B cell (primary cell): ENCODE results near the gene PTPRG. TPM values are rescaled to one million over a fixed set of nuclear protein-coding genes. Genes with fewer than 3 reads are reported as not detected.

Experiments used
- ATAC-seq: fragments of 200-7000 bp; cut with Tn5 transposase; one replicate; pipeline ENCODE4 v1.10.0; 2021; ENCODE audit warnings: low read depth, mild to moderate bottlenecking, moderate number of reproducible peaks, moderate library complexity
- CTCF ChIA-PET: fragments of 350-600 bp; sonication (Branson Sonifier 250); formaldehyde crosslinking; loops from one replicate; lab custom pipeline; 2021; ENCODE audit warnings: antibody characterized with exemption, inconsistent platforms; lab: Charles Lee
- POLR2A ChIA-PET: fragments of 350-600 bp; sonication (Branson Sonifier 250); formaldehyde crosslinking; loops from one replicate; lab custom pipeline; 2021; ENCODE audit warnings: antibody characterized with exemption; lab: Charles Lee
- DNase-seq: peaks from one replicate; pipeline ENCODE4 v3.0.0; 2013
- H2AFZ ChIP-seq: 2 replicates; pipeline ENCODE4 v1.6.1; 2012; ENCODE audit warnings: mild to moderate bottlenecking, low read depth, low read length; ENCODE audit not compliant: insufficient read depth, poor library complexity, severe bottlenecking
- H3K27ac ChIP-seq, 2 donors: 1 replicate in 1 of 2; 2 replicates in 1 of 2; pipeline ENCODE4 v1.5.1; 2012 to 2013; ENCODE audit warnings: low read length in 2 of 2, mild to moderate bottlenecking in 2 of 2, moderate library complexity in 1 of 2
- H3K27me3 ChIP-seq, 4 experiments: fragments of 200-600 bp in 1 of 4; sonication (generic) in 1 of 4; replicated peaks in 1 of 4; 1 replicate in 2 of 4; 2 replicates in 2 of 4; pipeline versions ENCODE4 v1.6.1 to v1.7.0; 2013 to 2016; ENCODE audit warnings: low read length in 3 of 4, mild to moderate bottlenecking in 2 of 4, mixed read lengths in 1 of 4, moderate library complexity in 1 of 4; ENCODE audit not compliant: insufficient read depth in 4 of 4, control insufficient read depth in 3 of 4; ENCODE audit errors: control extremely low read depth in 1 of 4
- H3K36me3 ChIP-seq, 2 experiments: replicated peaks in 1 of 2; 1 replicate in 1 of 2; 2 replicates in 1 of 2; pipeline versions ENCODE4 v1.6.1 to v1.7.1; 2013; ENCODE audit warnings: low read length in 1 of 2; ENCODE audit not compliant: insufficient read depth in 2 of 2, control insufficient read depth in 1 of 2; ENCODE audit errors: control extremely low read depth in 1 of 2, extremely low read depth in 1 of 2
- H3K4me1 ChIP-seq, 2 donors: fragments of 200-600 bp in 1 of 2; sonication (generic) in 1 of 2; 1 replicate in 1 of 2; 2 replicates in 1 of 2; pipeline versions ENCODE4 v1.5.1 to v1.6.1; 2013 to 2017; ENCODE audit warnings: low read length in 2 of 2; ENCODE audit not compliant: control insufficient read depth in 2 of 2, insufficient read depth in 2 of 2
- H3K4me2 ChIP-seq: replicated peaks from 2 replicates; pipeline ENCODE3; 2012; ENCODE audit warnings: mild to moderate bottlenecking, low read depth, low read length; ENCODE audit not compliant: poor library complexity, severe bottlenecking
- H3K4me3 ChIP-seq, 5 experiments: fragments of 200-600 bp in 1 of 5; sonication (generic) in 1 of 5; 1 replicate in 3 of 5; 2 replicates in 2 of 5; pipeline versions ENCODE4 v1.5.1 to v1.7.0; 2011 to 2016; ENCODE audit warnings: low read length in 4 of 5, mild to moderate bottlenecking in 4 of 5, low read depth in 2 of 5, control low read depth in 1 of 5, moderate library complexity in 1 of 5; ENCODE audit not compliant: insufficient read depth in 1 of 5; ENCODE audit errors: control extremely low read depth in 1 of 5, extremely low read depth in 1 of 5
- H3K79me2 ChIP-seq: fragments of 200-600 bp; sonication (generic); one replicate; pipeline ENCODE4 v1.6.0; 2016; ENCODE audit warnings: low read length; ENCODE audit not compliant: control insufficient read depth, insufficient read depth
- H3K9ac ChIP-seq: fragments of 200-600 bp; sonication (generic); 2 replicates; pipeline ENCODE4 v1.6.1; 2017; ENCODE audit warnings: mild to moderate bottlenecking, low read length, moderate library complexity
- H3K9me3 ChIP-seq, 3 donors: one replicate each; pipeline versions ENCODE4 v1.6.1 to v1.7.1; 2013; ENCODE audit warnings: low read length in 2 of 3; ENCODE audit not compliant: control insufficient read depth in 2 of 3, insufficient read depth in 1 of 3; ENCODE audit errors: control extremely low read depth in 1 of 3
- H4K20me1 ChIP-seq: 2 replicates; pipeline ENCODE4 v1.6.0; 2012; ENCODE audit warnings: mild to moderate bottlenecking, low read length; ENCODE audit not compliant: insufficient read depth, control insufficient read depth, poor library complexity, severe bottlenecking
- H3K27ac Mint-ChIP-seq: one replicate; pipeline ENCODE4 v1.8.0; 2021; ENCODE audit warnings: mixed read lengths
- H3K27me3 Mint-ChIP-seq: one replicate; pipeline ENCODE4 v1.8.0; 2021; ENCODE audit warnings: mixed read lengths
- H3K4me1 Mint-ChIP-seq: one replicate; pipeline ENCODE4 v1.8.0; 2021; ENCODE audit warnings: mixed read lengths
- H3K4me3 Mint-ChIP-seq: one replicate; pipeline ENCODE4 v1.8.0; 2021; ENCODE audit warnings: mixed read lengths
- H3K9me3 Mint-ChIP-seq: one replicate; pipeline ENCODE4 v1.8.0; 2022; ENCODE audit warnings: mixed read lengths; ENCODE audit not compliant: insufficient read depth
- EZH2 ChIP-seq: IDR thresholded peaks from 2 replicates; pipeline ENCODE4 v1.6.1; 2012; ENCODE audit warnings: borderline replicate concordance, low read depth, mild to moderate bottlenecking, moderate library complexity, low read length; ENCODE audit not compliant: insufficient read depth, poor library complexity, severe bottlenecking
- WGBS: methylation state at CpG from one replicate; pipeline ENCODE4 v1.1.5; 2013; ENCODE audit warnings: missing lambda C conversion rate; ENCODE audit not compliant: insufficient coverage; 5-methylcytosine and 5-hydroxymethylcytosine counted together
- intact Hi-C: fragments of 100-400 bp; cut with micrococcal nuclease; formaldehyde crosslinking; loops from one replicate; pipeline ENCODE4 v1.10.0; 2022
- polyA plus RNA-seq: library from polyadenylated mRNA; depleted of rRNA; stranded (reverse); fragments of >200 nt; gene quantifications from 2 replicates; pipeline ENCODE4 v1.2.3, GENCODE V29; 2012
- total RNA-seq, 2 donors: library from RNA; stranded (reverse); fragments of 120-200 nt in 1 of 2; gene quantifications; 1 replicate in 1 of 2; 2 replicates in 1 of 2; pipeline versions ENCODE4 v1.2.3 to v1.2.4, GENCODE V29; 2013 to 2022
- TF ChIP-seq, protein P1 (sequence below): fragments of 200-600 bp; IDR thresholded peaks from one replicate; pipeline ENCODE4 v1.8.0; 2022; ENCODE audit warnings: antibody characterized with exemption, mild to moderate bottlenecking

The PTPRG gene
- total and polyA plus RNA-seq, 2 donors (not counting 1 experiment from before 2014, with no cell fraction given) = 0.12 to 1.3 TPM

DNA sequence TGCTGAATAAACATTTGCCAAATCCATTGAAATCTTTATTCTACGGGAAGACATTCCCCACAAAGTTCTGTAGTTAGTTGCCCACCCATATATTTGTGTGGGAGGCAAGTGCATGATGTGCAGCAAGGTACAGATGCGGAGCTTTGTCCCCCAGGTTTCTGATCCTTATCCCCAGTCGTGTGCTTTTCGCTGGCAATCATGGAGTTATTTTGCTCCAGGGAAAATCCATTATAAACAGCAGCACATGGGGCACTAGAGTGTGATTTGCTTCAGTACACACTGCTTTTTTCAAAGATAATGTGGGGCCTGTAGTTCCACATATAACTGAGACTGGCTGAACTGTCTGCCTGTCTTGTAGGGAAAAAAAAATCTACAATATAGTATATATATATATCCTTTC lies 679.9 kb downstream of the PTPRG start:
- Histone ChIP-seq H3K4me2 (no peak overlapping the region), H3K27ac (no peak overlapping the region), H3K4me3 (no peak overlapping the region), H3K9me3 (no peaks in the 10 kb centered on the region), H3K36me3 (no peaks in the 10 kb centered on the region), H3K27me3 (no peaks in the 10 kb centered on the region), H3K79me2 (no peaks in the 10 kb centered on the region), H3K4me1 (no peaks in the 10 kb centered on the region), H2AFZ (no peak overlapping the region), H4K20me1 (no peaks in the 10 kb centered on the region), H3K9ac (no peak overlapping the region)
- ATAC-seq (no peak), DNase-seq (no peak)
- Mint-ChIP-seq H3K27me3 (no peaks in the 10 kb centered on the region), H3K9me3 (no peaks in the 10 kb centered on the region), H3K27ac (no peak overlapping the region), H3K4me1 (peaks cover 8% of the 10 kb centered on the region), H3K4me3 (no peak overlapping the region)
- POLR2A ChIA-PET = no interaction called here
- CTCF ChIA-PET = no interaction called here
- intact Hi-C loops = no loop called here
- WGBS = 90% methylated on average over 3 of the region's 4 CpGs
- TF ChIP-seq, protein P1, sequence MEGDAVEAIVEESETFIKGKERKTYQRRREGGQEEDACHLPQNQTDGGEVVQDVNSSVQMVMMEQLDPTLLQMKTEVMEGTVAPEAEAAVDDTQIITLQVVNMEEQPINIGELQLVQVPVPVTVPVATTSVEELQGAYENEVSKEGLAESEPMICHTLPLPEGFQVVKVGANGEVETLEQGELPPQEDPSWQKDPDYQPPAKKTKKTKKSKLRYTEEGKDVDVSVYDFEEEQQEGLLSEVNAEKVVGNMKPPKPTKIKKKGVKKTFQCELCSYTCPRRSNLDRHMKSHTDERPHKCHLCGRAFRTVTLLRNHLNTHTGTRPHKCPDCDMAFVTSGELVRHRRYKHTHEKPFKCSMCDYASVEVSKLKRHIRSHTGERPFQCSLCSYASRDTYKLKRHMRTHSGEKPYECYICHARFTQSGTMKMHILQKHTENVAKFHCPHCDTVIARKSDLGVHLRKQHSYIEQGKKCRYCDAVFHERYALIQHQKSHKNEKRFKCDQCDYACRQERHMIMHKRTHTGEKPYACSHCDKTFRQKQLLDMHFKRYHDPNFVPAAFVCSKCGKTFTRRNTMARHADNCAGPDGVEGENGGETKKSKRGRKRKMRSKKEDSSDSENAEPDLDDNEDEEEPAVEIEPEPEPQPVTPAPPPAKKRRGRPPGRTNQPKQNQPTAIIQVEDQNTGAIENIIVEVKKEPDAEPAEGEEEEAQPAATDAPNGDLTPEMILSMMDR = no peak
- no peak for TF ChIP-seq EZH2

DNA sequence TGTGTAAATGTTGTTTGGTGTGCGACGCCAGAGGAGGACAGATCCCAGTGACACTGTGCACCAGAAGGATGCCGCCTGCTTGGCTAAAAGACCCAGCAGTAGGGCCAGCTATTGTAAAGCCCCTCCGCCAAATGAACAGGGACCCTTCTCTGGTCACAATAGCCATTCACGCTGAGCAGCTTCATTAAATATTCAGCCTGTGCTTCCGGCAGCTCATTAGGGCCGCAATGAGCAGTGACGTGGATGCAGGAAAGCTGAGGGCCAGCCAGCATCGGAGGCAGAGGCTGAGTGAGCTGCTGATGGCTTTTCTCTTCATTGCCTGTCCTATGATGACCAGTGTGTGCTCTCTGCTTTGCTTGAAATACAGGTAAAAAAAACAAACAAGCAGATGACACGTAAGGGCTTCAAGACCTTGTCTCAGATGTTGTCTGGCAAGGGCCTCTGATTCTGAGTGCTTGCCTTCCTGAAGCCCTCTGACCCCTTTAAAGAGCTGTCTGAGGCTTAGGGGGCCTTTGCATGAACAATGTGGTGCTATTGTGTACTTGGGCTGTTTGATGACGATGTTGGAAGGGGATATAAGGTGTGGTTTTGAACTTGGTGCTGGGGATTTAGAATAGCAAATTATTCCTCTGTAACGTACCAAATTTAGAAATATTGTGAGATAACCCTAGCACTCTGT lies 681.6 kb downstream of the PTPRG start:
- intact Hi-C loops = no loop called here
- DNase-seq (no peak), ATAC-seq (no peak)
- WGBS = 95% methylated on average over 10 of the region's 12 CpGs
- ChIA-PET CTCF (no interaction called here), POLR2A (no interaction called here)
- H3K79me2 ChIP-seq = no peaks in the 10 kb centered on the region
- Mint-ChIP-seq H3K4me3 (no peak overlapping the region), H3K27ac (no peak overlapping the region), H3K9me3 (no peaks in the 10 kb centered on the region), H3K27me3 (no peaks in the 10 kb centered on the region), H3K4me1 (peaks cover 5% of the 10 kb centered on the region)
- no peaks in the 10 kb centered on the region for H3K9me3 ChIP-seq
- no peak overlapping the region for H3K9ac ChIP-seq
- no peaks in the 10 kb centered on the region for H4K20me1 ChIP-seq
- no peak overlapping the region for H3K4me2 ChIP-seq
- H3K4me1 ChIP-seq = no peaks in the 10 kb centered on the region
- TF ChIP-seq, protein P1 = no peak
- TF ChIP-seq EZH2 = no peak
- no peak overlapping the region for H3K4me3 ChIP-seq
- no peaks in the 10 kb centered on the region for H3K36me3 ChIP-seq
- no peak overlapping the region for H2AFZ ChIP-seq
- H3K27me3 ChIP-seq = no peaks in the 10 kb centered on the region
- H3K27ac ChIP-seq = no peak overlapping the region
